IPS-15b (cell line): ENCODE measurements around the gene GNA15.
"Not testable (repeated sequence)": the region's sequence is repeated elsewhere in the genome, so short reads cannot be mapped to it uniquely, and the experiment has no call there.

ENCODE experiments used
- H3K27me3 ChIP-seq: one replicate; pipeline ENCODE4 v1.6.1; 2013; ENCODE audit warnings: low read length; ENCODE audit not compliant: control insufficient read depth, insufficient read depth
- H3K36me3 ChIP-seq: one replicate; pipeline ENCODE4 v1.6.1; 2013; ENCODE audit warnings: low read length; ENCODE audit not compliant: control insufficient read depth, insufficient read depth
- H3K4me1 ChIP-seq: one replicate; pipeline ENCODE4 v1.6.1; 2013; ENCODE audit warnings: mild to moderate bottlenecking, low read length; ENCODE audit not compliant: control insufficient read depth, insufficient read depth
- H3K4me3 ChIP-seq: one replicate; pipeline ENCODE4 v1.5.1; 2013; ENCODE audit warnings: low read depth, low read length
- H3K9ac ChIP-seq: one replicate; pipeline ENCODE4 v1.6.1; 2013; ENCODE audit warnings: low read depth, mild to moderate bottlenecking, low read length
- H3K9me3 ChIP-seq: one replicate; pipeline ENCODE4 v1.6.1; 2013; ENCODE audit warnings: mild to moderate bottlenecking, low read length; ENCODE audit not compliant: control insufficient read depth, insufficient read depth

GNA15 gene

GRCh38 chr19:3194106-3195087, 58.6 kb downstream of the GNA15 start:
- peaks cover 36% of the 10 kb centered on the region for H3K36me3 ChIP-seq
- no peaks in the 10 kb centered on the region for H3K9me3 ChIP-seq
- H3K4me1 ChIP-seq: no peaks in the 10 kb centered on the region

DNA sequence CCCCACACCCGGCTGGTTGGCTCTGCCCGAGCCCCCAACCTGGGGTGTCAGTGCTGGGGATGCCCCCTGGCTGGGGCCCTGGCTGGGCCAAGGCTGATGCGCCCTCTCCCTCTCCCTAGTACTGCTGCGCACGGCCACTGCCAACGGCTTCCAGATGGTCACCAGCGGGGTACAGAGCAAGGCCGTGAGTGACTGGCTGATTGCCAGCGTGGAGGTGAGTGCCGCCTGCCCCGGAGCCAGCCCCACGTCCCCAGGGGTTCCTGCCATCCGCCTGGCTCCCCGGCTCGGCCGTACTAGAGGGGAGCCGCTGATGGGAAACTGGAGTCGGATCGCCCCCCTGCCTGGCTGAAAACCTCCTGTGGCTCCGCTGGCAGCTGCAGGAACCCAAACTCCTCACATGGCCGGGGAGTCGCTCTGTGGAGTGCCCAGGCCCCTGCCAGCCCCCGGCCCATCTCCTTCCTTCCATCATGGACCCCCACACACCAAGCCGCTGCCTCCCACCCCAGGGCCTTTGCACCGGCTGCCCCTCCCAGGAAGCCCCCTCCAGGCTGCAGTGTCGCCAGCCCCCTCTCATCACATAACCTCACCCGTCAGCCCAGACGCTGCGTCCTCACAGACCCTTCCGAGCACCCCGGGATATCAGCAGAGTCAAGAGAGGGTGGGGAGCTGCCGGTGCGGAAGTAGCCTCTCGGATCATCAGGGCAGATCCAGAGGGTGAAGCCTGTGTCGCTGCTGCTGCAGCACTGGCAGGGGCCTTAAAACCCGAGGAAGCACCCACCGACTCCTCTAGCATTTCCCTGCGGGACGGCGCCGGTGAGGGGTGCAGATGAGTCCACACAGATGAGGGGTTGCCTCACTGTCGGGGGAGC, 60.5 kb downstream of the GNA15 start:
- Histone ChIP-seq H3K36me3 (peaks cover 39% of the 10 kb centered on the region), H3K4me3 (no peak overlapping the region), H3K9ac (no peak overlapping the region), H3K4me1 (no peaks in the 10 kb centered on the region), H3K9me3 (no peaks in the 10 kb centered on the region), H3K27me3 (no peaks in the 10 kb centered on the region)

More at GRCh38 chr19:3194106-3195087, 58.6 kb downstream of the GNA15 start:
- H3K4me3 ChIP-seq: no peak overlapping the region
- H3K27me3 ChIP-seq: no peaks in the 10 kb centered on the region
- H3K9ac ChIP-seq: no peak overlapping the region

- H3K36me3 ChIP-seq: peaks cover 40% of the 10 kb centered on the region
Measured at GRCh38 chr19:3196933-3197205, 61.0 kb downstream of the GNA15 start.

DNA sequence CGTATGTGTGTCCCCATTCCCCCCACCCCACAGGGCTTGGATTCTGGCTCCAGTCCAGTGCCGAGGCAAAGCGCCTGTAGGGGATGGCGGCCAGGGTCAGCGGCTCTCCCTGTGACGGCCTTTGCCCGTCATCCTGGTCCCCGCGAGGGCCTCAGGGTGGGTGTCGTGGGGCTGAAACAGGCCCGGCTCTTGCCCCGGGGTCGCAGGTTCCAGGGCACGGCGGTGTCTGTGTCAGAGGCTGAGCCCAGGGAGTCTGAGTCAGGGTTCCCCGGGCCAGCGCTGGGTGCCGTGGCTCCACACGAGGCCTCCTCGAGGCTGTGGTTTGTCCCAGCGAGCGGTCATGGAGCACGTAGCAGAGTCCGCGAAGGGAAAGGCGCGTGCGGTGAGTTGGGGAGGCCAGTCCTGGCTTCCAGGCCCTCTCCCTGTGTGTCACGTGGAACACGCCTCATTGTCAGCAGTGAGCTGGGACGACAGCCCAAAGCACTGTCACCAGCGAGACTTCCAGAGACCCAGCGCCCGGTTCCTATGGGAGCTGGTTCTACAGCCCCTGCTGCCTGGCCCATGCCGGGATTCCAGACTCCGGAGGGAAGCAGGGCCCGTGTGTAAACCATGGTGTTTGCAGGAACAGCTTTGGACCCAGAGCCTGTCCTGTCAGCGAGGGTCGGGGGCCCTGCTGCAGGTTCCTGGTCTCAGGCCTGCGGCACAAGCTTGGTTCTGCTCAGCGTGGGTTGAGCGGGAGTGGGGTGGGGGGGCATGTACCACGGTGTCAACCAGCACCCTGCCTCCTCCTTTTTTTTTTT, 63.3 kb downstream of the GNA15 start:
- no peaks in the 10 kb centered on the region for H3K4me1 ChIP-seq
- peaks cover 46% of the 10 kb centered on the region for H3K36me3 ChIP-seq
- H3K4me3 ChIP-seq: no peak overlapping the region
- no peaks in the 10 kb centered on the region for H3K27me3 ChIP-seq
- H3K9me3 ChIP-seq: no peaks in the 10 kb centered on the region
- H3K9ac ChIP-seq: no peak overlapping the region

More at GRCh38 chr19:3196933-3197205, 61.0 kb downstream of the GNA15 start:
- Histone ChIP-seq H3K27me3 (no peaks in the 10 kb centered on the region), H3K9me3 (no peaks in the 10 kb centered on the region), H3K4me3 (no peak overlapping the region), H3K9ac (no peak overlapping the region), H3K4me1 (no peaks in the 10 kb centered on the region)

DNA sequence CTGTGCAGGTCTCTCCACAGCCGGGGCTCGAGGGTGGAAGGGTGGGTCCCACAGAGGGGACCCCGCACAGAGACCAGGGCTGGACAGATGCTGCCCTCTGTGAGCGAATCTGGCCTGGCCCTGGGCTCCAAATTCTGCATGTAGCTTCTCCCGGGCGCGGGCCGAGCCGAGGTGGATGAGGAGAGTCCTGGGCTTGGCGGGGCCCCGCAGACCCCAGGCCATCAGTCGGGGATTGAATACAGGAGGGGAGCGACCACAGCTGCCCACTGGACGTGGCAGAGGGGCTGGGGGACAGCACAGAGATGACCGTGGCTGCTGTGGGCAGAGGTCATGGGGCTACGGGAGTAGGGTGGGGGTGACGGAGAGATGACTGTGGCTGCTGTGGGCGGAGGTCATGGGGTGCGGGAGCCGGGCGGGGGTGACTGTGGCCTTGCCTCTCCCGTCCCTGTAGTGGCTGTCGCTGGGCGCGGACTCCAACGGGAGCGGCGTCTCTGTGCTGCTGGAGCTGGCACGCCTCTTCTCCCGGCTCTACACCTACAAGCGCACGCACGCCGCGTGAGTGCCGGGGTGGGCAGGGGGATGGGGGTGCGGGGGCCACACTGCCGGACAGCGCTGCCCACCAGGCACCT, 65.4 kb downstream of the GNA15 start:
- H3K9ac ChIP-seq: no peak overlapping the region
- H3K27me3 ChIP-seq: no peaks in the 10 kb centered on the region
- H3K36me3 ChIP-seq: peaks cover 53% of the 10 kb centered on the region
- H3K4me1 ChIP-seq: no peaks in the 10 kb centered on the region
- no peaks in the 10 kb centered on the region for H3K9me3 ChIP-seq
- H3K4me3 ChIP-seq: no peak overlapping the region

DNA sequence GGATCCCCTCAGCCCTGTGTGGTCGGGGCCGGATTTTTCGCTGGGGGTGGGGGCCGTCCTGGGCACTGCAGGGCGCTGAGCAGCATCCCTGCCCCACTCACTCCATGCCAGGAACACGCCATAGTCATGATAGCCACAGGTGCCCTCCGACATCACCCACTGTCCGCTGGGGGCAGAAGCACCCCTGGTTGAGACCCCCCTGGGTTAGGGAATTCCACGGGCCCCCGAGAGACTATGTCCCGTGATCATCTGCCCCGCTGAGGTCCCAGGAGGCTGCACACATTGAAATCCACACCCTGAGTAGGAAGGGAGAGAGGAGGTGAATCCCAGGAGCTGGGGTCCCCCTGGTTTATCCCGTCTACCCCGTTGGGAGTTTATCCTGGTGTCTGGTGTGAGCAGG, 66.1 kb downstream of the GNA15 start:
- Histone ChIP-seq H3K9ac (no peak overlapping the region), H3K4me1 (no peaks in the 10 kb centered on the region), H3K36me3 (peaks cover 50% of the 10 kb centered on the region)

DNA sequence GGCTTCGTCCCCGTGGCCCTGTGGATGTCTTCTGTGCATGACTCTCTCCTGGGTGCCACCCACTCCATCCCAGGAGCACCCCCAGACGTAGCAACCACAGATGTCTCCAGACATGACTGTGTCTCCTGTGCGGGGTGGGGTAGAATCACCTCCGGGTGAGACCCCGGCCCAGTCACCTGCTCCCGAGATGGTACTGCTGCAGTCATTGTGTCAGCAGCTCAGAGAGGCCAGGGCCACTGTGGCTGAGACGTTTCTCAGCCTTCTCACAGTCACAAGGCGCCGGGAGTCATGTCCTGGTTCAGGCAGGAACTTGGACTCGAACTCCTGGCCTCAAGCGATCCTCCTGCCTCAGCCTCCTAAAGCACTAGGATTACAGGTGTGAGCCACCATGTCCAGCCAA, 66.5 kb downstream of the GNA15 start:
- no peaks in the 10 kb centered on the region for H3K27me3 ChIP-seq
- H3K9ac ChIP-seq: no peak overlapping the region
- peaks cover 52% of the 10 kb centered on the region for H3K36me3 ChIP-seq
- H3K4me1 ChIP-seq: no peaks in the 10 kb centered on the region
- no peak overlapping the region for H3K4me3 ChIP-seq
- no peaks in the 10 kb centered on the region for H3K9me3 ChIP-seq

More for the DNA sequence above, 66.1 kb downstream of the GNA15 start:
- H3K9me3 ChIP-seq: no peaks in the 10 kb centered on the region
- H3K4me3 ChIP-seq: no peak overlapping the region
- no peaks in the 10 kb centered on the region for H3K27me3 ChIP-seq

GRCh38 chr19:3202895-3203294, 67.1 kb downstream of the GNA15 start:
- not testable (repeated sequence) for H3K27me3 ChIP-seq, H3K9ac ChIP-seq, H3K9me3 ChIP-seq, H3K4me1 ChIP-seq, H3K4me3 ChIP-seq
- peaks cover 57% of the 10 kb centered on the region for H3K36me3 ChIP-seq

GRCh38 chr19:3203805-3204645, 68.2 kb downstream of the GNA15 start:
- Histone ChIP-seq H3K4me1 (no peaks in the 10 kb centered on the region), H3K36me3 (peaks cover 51% of the 10 kb centered on the region)

DNA sequence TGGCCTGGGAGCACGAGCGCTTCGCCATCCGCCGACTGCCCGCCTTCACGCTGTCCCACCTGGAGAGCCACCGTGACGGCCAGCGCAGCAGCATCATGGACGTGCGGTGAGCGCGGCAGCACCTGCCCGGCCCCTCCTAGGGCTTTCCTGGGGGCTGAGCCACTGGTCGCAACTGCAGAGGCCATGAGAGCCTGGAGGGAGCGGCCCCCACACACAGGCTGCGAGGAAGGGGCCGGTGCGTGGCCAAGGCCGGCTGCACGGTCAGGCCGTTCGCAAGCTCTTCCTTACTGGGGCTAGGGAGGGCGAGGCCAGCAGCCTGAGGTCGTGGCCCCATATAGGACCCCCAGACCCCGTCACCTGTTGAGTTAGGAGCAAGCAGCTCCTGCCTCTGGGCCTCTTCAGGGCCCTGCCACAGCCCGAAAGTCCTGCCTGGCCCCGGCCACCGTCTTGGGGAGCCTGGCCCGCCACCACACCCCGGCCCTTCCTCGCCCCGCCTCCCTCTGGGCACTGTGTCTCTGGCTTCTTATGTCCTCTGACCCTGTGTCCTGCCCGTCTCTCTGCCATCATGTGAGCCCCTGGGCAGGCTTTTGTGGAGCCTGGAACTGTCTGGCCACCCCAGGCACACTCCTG, 68.9 kb downstream of the GNA15 start:
- no peaks in the 10 kb centered on the region for H3K27me3 ChIP-seq
- H3K4me1 ChIP-seq: no peaks in the 10 kb centered on the region
- peaks cover 48% of the 10 kb centered on the region for H3K36me3 ChIP-seq

More at GRCh38 chr19:3203805-3204645, 68.2 kb downstream of the GNA15 start:
- Histone ChIP-seq H3K9ac (no peak overlapping the region), H3K9me3 (no peaks in the 10 kb centered on the region), H3K4me3 (no peak overlapping the region), H3K27me3 (no peaks in the 10 kb centered on the region)

More for the DNA sequence above, 68.9 kb downstream of the GNA15 start:
- Histone ChIP-seq H3K9ac (no peak overlapping the region), H3K4me3 (no peak overlapping the region), H3K9me3 (no peaks in the 10 kb centered on the region)
